GM12864 (cell line): ENCODE measurements around the gene LMO2.

Experiments
- DNase-seq: peaks from one replicate; pipeline ENCODE4 v3.0.0-alpha.2; 2011; ENCODE audit warnings: low read depth
- H3K4me3 ChIP-seq: 2 replicates; pipeline ENCODE4 v1.5.1; 2011; ENCODE audit warnings: mild to moderate bottlenecking, low read depth, low read length, control low read depth
- TF ChIP-seq, protein P1 (sequence below): IDR thresholded peaks from 2 replicates; pipeline ENCODE4 v1.5.1; 2011; ENCODE audit warnings: low read depth, mild to moderate bottlenecking, moderate library complexity, low read length, control low read depth, inconsistent platforms; ENCODE audit errors: missing control alignments

LMO2 gene

DNA sequence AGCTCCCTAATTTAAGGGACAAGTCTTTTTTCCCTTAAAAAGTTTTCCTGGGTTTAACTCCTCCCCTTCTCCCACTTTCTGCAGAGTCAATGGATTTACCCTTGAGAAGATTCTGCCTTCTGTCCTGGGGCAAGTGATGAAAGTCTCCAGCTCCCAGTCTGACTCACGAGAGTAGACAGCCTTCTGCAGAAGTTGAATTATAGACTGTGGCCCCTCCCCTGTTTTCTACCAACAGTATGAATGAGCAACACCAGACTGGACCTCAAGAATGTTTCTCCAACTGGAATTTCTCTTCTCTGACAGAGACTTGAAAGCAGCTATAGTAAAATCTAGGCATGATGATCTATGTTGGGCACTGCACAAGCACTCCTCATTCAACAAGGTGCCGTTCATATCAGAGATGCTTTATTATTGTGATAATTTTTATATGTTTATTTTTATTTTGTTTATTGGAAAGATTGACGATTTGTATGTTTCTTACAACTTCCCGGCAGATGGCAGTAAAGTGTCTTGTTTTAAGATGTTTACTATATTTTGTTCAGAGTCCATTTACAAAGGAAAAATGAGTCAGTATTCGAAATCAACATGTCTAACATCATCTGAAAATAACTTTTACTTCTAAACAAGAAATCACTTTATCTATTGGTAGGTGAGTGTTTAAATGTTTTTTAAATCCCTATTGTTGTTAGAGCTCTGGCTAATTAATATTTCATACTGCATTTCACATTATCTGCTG lies 56.6 kb downstream of the LMO2 start:
- TF ChIP-seq, protein P1, sequence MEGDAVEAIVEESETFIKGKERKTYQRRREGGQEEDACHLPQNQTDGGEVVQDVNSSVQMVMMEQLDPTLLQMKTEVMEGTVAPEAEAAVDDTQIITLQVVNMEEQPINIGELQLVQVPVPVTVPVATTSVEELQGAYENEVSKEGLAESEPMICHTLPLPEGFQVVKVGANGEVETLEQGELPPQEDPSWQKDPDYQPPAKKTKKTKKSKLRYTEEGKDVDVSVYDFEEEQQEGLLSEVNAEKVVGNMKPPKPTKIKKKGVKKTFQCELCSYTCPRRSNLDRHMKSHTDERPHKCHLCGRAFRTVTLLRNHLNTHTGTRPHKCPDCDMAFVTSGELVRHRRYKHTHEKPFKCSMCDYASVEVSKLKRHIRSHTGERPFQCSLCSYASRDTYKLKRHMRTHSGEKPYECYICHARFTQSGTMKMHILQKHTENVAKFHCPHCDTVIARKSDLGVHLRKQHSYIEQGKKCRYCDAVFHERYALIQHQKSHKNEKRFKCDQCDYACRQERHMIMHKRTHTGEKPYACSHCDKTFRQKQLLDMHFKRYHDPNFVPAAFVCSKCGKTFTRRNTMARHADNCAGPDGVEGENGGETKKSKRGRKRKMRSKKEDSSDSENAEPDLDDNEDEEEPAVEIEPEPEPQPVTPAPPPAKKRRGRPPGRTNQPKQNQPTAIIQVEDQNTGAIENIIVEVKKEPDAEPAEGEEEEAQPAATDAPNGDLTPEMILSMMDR: peak; percentile 16
- H3K4me3 ChIP-seq: no peak overlapping the region
- DNase-seq: peak; percentile 21

DNA sequence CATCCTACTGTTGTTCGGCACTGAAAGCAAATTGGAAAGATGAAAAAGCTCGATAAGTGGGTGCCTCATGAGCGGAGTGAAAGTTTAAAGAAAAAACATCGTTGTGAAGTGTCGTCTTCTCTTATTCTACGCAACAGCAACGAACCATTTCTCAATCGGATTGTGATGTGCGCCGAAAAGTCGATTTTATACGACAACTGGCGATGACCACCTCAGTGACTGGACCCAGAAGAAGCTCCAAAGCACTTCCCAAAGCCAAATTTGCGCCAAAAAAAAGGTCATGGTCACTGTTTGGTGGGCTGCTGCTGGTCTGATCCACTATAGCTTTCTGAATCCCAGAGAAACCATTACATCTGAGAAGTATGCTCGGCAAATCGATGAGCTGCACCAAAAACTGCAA lies 59.2 kb downstream of the LMO2 start:
- TF ChIP-seq, protein P1: no peak
- no peak overlapping the region for H3K4me3 ChIP-seq
- no peak for DNase-seq

DNA sequence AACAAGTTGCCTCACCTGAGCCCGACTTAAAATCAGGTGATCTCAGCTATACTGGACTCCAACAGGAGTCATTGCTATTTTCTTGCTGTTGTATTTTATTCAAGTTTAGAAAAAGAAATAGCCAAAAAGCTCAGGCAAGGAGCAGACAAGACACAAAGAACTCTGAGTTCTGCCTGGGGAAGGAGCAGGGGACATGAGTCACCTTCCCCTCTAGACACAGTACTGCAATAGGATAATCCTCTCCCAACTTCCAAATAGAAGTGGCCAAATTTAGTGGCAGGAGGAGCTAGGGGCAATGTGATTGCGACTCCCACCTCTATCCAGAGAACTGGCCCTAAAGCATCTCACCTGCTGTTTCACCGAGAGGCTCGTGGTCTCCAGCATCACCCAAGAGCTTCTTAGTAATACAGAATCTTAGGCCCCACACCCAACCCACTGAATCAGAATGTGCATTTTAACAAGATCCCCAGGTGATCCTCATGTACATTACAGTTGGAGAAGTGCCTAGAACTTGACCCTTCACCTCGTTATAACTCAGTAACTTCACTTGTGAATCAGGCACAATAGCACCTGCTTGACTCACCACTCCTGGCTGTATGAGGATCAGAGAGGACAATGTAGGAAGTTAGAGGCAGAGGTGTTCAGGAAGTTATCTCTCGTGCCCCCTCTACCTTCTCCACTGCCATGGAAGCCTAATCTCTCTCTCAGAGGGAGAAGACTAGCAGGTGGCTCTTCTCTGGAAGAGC lies 60.8 kb downstream of the LMO2 start:
- H3K4me3 ChIP-seq: no peak overlapping the region
- TF ChIP-seq, protein P1: no peak
- DNase-seq: no peak

DNA sequence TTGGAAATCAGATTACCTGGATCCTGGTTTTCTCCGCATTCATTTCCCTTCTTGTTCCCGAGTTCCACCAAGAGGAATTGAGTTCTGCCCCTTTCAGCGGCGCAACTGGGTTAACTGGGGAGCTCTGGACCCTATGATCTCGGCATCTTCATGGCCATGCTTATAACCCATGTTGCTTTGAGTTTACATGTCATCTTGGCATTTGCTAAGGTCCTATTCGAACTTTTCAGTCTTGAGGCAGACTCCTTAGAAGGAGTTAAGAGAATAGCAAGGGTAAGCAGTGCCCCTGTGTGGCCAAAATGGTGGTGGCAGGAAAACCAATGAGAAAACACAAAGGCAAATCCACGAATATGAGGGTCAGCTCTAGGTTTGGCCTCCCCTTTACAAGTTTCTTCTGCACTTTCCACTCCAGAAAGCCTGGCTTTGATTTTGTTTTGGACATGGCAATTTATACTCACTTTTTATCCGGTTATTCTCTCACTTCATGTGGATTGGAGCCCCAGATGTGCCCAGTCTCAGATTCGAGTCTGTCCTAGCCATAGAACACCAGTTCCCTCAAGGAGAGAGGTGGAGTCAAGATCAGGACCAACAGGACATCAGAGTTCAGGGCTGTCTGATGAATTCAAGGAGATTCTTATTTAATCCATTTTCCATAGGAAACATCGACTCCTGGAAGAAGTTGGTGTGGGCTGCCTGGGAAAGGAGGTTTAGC lies 62.3 kb downstream of the LMO2 start:
- H3K4me3 ChIP-seq: peak overlapping the region; percentile 37
- DNase-seq: peak; percentile 33
- TF ChIP-seq, protein P1: peak; percentile 86

DNA sequence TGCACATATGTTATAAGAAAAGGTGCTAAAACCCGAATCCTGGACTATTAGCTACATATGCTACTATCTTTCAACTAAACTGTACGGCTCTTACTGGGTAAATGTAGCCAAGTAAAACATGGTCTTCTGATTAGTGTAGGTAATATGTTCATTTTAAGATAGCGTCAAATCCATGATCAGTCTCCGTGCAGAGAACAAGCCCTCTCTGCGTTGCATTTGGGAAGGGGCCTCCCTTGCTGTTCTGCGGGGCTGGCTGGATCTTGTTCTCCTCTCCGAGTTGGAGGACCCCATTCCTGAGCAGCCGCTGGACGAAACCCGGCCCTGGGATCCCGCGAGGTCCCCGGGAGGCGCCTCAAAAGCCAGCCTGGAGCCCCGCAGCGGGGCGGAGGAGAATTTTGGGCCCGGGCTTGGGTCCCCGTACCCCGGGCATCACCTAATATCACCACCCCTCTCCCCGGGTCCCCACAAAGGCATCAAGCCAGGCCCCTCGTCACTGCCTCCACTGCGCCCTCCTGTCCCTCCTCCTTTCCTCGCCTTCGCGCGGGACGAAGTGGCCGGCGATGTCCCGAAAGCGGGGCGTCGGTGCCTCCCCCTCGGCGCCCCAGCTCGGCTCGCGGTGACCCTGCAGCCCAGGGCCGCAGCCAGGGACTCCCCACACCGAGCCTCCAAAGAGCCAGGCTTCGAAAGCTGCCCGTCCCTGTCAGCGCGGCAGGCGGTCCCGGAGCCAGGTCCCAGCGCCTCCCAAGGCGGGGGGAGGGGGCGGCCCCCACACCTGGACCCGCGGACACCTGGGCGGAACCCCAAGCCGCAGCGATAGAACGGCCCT lies 63.1 kb downstream of the LMO2 start:
- H3K4me3 ChIP-seq: peak overlapping the region; percentile 37
- DNase-seq: no peak
- TF ChIP-seq, protein P1: no peak

DNA sequence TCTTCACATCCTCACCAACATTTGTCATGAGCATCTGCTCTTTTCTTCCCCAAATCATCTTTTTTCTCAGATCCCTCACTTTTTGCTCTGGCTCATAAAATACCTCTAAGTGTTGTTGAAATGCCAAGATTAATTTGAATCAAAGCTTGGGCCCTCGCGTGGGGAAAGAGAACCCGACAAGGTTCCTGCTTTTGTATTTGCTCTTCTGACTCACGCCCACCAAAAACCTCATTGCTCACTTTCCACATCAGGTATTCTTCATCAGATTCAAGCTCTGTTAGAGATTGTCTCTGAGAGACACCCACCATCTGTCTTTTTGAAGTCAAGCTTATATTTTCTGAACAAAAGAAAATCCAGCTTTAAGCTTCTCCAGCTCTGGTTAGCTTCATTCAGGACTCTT lies 64.7 kb downstream of the LMO2 start:
- TF ChIP-seq, protein P1: no peak
- no peak overlapping the region for H3K4me3 ChIP-seq
- DNase-seq: no peak
